Eye (tissue), 1 donor: ENCODE results near the gene ZDHHC13.
A peak's percentile ranks its signal among the peaks of the same experiment; 100 is the strongest.

Experiments used
- DNase-seq: peaks from one replicate; pipeline ENCODE4 v3.0.0-alpha.2; 2015

Gene ZDHHC13

GRCh38 chr11:19173004-19173689 is 56.2 kb downstream of the ZDHHC13 start:
- no peak for DNase-seq

GRCh38 chr11:19173964-19174638 is 57.1 kb downstream of the ZDHHC13 start:
- DNase-seq: no peak

DNA sequence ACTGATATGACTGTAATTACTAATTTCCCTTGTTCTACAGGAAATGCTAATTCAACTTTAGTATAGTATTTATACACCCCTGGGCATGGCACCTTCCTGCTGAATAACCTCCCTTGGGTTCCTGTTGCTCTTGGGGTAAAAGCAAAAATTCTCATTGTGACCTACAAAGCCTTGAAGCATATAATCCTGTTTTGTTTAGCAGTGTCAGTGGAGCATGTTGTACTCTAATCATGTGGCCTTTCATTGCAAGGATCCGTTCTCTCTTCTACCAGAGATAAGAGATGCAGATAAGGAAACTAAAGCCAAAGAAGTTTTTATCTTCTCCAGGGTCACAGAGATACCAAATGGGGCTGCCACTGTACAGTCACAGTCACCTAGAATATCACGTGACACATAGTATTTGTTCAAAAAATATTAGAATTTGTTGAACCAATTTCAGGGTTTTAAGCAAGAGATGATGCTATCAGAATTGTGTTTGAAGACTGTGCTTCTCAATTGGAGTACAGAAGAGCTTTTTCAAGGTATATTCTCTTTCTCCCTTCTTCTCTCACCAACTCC is 59.7 kb downstream of the ZDHHC13 start:
- no peak for DNase-seq

- DNase-seq: no peak
Observed at GRCh38 chr11:19181531-19182261, 64.7 kb downstream of the ZDHHC13 start.

GRCh38 chr11:19183646-19184045 is 66.7 kb downstream of the ZDHHC13 start:
- peak; percentile 16 for DNase-seq

- DNase-seq: no peak
Observed at GRCh38 chr11:19185036-19185435, 68.1 kb downstream of the ZDHHC13 start.

- DNase-seq: no peak
Observed at GRCh38 chr11:19185516-19186052, 68.6 kb downstream of the ZDHHC13 start.

GRCh38 chr11:19187114-19187832 is 70.3 kb downstream of the ZDHHC13 start:
- DNase-seq: no peak

DNA sequence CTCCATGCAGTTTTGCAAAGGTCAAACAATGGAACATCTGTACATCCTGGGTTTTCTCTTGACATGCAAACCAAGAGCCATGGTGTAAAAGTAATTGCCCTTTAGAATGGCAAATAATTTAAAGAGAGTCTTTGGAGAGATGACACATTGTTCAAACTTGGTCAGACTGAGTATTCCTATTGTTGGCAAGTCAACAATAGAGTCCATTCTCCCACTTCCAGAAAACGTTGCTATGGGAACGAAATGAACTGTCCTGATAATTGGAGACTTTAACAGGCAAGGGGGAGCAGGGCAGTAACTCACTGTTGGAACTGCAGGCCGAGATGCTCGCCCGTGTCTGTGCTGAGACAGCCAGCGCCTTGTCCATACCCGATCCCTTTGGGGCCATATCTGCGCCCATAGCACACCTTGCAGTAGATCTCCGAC is 70.9 kb downstream of the ZDHHC13 start:
- peak; percentile 88 for DNase-seq

DNA sequence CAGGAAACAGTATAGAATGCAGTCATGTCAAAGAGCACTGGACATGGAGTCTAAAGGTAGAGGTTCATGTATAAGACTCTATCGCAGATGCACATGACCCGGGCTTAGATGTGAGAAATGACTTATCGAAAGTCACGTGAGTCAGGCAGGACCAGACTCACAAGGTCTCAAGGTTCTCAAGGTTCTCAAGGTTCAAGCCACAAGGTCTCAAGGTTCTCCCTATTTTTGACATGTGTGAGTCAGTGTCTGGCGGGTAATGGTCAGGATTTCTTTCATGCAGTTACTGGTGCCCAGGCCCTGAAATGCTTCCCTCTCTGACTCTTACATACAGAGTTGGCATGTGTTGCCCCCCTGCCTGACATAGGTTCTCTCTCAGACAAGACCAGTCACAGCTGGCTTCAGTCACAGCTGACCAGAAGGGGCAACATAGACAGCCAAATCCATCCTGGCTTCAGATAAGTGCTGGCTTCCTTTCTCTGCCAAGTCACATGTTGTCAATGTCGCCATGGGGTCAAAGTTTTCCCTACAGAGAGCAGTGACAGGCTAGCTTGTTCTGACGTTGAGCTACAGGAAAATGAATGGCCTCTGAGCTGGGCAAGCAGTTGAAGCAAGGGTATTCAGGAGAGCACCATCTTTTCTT is 74.7 kb downstream of the ZDHHC13 start:
- DNase-seq: no peak

DNA sequence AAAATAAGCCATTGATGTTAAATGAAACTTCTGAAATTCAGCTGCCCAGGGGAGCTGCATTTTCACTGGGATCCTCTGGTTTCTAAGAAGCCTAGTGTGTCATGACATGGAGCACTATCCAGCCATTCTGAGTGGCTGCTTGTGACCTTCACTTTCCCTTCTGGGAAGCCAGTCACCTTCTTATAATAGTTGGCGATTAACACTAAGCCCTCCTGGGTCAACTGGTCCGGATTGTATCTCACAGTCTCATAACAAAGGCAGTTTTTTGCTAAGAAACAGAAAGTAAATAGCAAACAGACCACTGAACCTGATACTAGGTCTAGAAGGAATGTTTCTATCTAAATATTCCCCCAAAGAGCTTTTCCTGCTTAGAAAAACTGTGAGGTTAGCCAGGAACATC is 76.9 kb downstream of the ZDHHC13 start:
- no peak for DNase-seq

GRCh38 chr11:19194620-19195308 is 77.8 kb downstream of the ZDHHC13 start:
- no peak for DNase-seq

DNA sequence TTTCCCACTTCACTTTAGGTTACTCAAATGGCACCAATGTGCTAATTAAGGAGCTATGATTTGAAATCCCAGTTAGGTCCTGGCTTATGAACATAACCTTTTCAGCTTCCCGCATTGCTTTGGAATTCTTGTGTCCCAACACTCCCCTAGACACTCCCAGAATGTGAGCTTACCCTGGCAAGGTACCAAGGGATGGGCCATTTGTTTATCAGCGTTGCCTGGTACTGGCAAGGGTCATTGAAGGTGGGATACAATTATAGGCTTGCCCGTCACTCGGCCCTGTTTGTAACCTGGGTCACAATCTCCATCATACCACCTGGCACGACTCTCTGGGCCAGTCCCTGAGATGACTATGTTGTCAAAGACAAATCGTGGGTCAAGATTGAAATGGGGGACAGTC is 79.5 kb downstream of the ZDHHC13 start:
- no peak for DNase-seq

GRCh38 chr11:19199048-19199447 is 82.1 kb downstream of the ZDHHC13 start:
- DNase-seq: no peak

- DNase-seq: peak; percentile 16
Observed at GRCh38 chr11:19199771-19200170, 82.8 kb downstream of the ZDHHC13 start.

DNA sequence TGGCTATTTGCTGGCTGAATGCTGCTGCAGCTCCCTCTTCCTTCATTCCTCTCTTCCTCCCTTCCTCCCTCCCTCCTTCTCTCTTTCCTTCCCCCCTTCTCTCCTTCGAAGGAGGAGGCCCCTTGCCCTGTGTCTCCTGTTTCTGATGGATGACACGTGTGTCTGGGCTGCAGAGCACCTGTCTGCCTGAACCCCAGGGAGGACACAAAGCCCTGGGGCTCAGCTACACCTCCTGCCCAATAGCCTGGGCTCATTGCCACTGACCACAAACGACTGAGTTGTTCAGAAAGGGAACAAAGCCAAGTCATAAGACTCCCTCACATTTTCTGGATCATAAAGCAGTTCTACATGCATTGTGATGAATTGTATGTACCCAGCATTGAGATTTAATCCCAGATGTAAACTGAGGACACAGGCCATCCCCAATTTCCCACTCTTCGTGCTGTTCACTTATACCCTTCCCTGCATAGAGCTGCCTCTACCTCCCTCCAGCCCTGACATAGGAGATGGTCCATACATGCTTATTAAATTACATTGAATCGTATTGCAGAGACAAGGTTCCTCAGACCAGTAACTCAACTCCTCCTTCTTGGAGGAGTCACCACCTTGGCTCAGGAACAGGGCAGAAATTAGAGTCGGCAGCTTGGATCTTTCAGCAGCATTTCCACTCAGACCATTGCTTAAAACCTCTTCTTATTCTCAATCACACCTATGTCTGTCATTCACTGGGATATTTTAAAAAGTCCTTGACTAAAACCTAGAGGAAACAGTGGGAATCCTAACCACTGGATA is 83.6 kb downstream of the ZDHHC13 start:
- no peak for DNase-seq

DNA sequence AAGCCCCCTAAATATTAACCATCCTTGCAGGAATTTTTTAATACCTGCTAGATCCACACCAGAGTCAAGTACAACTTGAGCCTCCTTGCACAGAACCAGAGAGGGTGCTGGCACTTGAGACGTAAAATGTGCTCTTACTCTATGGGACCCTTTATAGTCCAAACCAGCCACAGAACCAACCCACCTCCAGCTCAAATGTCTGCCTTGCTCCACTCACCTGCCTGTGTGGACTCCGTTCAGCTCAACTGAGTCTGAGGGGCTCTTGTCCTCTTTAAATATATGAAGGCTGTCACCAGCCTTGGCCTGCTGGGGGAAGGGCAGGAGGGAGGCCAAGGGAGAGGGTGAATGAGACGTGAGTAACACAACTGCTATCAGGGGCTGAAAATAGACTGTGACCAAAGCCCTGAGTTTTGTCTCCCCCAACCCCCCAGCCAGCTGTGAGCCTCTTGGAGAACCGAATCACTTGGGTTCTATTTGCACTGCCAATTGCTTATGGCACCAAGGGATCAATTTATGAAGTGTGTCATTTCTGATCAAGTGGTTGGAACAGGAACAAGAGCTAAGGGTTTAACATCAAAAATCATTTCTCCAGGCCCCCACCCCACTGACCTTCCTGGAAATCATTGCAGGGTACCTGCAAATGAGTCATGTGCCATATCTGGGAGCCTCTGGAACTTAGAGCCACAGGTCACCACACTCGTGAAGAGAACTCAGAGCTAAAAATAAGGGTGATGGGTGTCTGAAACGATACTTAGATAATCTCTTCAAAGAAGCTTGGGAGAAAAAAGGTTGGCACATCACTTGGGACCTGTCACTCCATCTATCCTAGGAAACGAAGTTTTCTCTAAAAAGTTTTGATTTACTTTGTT is 85.0 kb downstream of the ZDHHC13 start, which contains the start of gene CSRP3:
Gene CSRP3 (minus strand): TSS at position 247 of the 869 bp plus-strand sequence. CDS start 9,535 bp downstream, outside the sequence.
- DNase-seq: no peak

DNA sequence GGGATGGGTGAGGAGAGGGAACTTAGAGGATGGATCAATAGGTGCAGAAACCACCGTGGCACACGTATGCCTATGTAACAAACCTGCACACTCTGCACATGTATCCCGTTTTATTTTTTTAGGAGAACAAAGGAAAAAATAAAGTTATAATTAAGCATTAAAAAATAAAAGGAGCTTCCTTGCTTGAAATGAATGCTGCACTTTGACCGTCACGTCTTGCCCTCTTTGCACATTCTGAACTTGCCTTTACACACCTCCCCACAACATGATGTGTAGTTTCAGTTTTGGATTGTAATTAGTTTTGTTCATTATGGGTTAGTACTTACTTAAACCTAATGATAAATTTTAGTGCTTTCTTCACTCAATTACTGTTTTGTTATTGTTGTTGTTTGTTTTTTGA is 87.9 kb downstream of the ZDHHC13 start:
- DNase-seq: no peak

DNA sequence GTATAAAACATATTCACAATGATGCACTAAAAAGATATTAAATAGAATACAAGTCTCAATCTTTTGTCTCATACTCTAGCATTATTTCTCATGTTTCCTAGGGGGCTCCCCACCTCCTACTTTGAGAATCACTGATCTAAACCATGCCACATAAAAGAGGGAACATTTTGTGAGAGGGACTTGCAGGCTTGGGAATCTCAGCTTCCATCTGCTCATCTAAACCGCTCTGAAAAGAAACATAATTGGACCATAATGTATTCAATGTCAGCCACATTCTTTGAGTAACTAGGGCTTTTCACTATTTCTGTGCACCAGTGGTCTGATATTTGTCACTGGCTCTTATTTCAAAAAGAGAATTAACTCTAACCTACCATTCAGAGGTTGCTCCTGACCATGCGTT is 91.2 kb downstream of the ZDHHC13 start:
- DNase-seq: no peak
